NCI-H460 (cell line): Measurements from ENCODE around the gene CACNA1C. TPM values are rescaled to one million over a fixed set of nuclear protein-coding genes. Genes with fewer than 3 reads are reported as not detected.

Experiments used
- DNase-seq: peaks from one replicate; pipeline ENCODE4 v3.0.0-alpha.2; 2016; ENCODE audit warnings: low read depth; ENCODE audit errors: extremely low read depth
- total RNA-seq: library from RNA; depleted of rRNA; stranded (reverse); fragments of >200 nt; shearing (Covaris generic); gene quantifications from 2 replicates; pipeline ENCODE4 v1.2.3, GENCODE V29; 2014

CACNA1C gene
- total RNA-seq, 1 experiment from 2014 or later, result 0.37 TPM

DNA sequence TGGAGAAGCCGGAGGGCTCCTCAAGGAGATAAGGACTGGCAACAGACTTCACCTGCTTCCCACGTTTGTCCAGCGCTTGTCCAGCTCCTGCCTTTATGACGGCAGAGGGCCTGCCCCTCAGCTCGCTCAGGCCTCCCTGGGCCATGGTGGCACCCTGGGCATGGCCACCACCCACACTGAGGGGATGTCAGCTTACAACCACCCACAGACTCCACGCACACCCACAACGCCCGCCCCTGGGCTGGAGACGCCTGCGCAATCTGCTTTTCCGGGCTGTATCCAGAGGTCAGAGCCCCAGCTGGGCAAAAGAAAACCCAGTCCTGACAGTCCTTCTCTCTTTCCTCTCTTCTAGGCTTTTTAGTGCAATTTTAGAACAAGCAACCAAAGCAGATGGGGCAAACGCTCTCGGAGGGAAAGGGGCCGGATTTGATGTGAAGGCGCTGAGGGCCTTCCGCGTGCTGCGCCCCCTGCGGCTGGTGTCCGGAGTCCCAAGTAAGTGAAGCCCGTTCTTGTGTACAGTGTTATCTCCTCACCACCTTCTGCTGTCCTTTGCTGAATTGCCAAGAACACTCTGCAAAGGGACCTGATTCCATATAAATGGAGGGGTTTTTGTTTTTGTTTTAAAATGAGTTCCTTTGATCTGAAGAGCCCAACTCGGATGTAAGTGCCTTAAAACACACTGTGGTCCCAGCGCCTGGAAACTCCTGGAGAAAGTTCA lies 404.6 kb downstream of the CACNA1C start:
- no peak for DNase-seq

DNA sequence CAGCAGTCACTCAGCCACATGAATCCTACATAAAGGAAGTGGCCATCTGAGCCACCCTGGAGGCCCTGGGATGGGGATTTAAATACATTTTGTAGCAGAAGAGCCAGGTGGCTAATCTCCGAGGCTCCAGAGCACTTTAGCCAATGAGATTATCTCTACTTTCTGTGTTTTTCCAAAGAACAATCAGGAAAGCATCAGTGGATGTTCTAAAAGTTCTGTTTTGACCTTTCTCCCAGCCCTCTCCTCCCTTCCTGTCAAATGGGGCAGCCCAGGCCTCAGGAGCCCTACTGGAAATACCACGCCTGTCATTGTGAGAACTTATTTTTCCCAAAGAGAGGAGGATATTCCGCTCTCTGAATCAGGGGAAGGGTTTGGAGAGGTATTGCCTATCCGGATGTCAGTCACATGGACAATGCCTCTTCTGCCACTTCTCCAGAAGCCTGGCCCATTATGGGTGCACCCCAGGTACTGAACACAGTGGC lies 405.2 kb downstream of the CACNA1C start:
- DNase-seq, result no peak

DNA sequence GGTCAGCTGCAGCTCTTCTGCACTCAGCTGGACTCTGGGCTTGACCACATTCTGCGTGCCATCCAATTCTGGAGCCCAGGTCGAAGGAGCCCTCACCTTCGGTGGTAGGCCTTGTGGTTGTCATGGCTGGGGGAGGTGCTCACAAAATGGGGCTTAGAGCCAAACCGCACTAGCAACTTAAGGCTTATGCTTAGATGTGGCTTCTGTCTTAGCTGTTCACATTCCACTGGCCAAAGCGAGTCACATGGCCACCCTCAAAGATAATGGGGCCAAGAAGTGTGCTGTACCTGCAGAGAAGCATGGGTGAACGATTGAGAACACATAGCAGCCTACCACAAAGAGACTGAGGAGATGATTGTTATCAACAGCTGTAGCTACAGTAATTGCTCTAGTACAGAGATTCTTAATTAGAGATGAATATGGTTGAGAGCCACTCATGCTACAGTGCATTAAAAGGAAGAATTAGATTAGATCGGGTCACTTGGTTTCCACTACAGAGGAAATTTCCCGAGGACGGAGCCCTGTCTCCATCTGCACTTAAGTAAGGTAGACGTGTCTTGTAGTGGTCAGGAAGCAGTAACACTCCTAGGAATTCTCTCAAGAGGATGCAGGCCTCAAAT lies 407.4 kb downstream of the CACNA1C start:
- DNase-seq, result no peak

DNA sequence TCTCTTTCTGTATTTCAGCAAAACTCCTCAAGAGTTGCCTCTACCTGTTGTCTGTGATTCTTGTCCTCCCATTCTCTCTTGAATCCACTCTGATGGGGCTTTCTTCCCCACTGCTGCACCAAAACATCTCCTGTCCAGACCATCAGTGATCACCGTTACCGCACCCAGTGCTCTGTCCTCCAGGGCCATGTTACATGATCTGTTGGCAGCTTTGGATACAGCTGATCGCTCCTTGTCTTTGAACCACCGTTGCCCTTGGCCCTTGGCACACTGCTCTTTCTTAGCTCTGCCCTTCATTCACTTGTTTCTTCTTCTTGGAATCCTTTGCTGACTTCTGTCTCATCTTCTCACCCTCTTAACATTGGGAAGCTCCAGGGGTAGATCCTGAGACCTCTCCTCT lies 408.3 kb downstream of the CACNA1C start:
- DNase-seq, result no peak

DNA sequence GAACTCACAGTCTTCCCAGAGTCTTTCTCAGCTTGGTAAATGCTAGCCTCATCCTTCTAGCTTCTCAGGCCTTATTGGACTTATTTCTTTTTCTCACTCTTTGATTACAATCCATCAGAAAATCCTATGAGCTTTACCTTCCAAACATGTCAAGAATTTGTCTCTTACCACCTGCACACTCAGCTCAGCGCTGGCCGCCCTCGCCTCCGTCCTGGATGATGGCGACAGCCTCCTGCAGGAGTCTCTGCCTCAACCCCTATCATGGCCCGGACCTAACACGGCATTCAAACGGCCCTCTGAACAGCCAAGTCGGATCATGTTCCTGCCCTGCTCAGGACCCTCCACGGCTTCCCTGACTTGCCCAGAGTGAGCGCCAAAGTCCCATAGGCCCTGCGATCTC lies 408.9 kb downstream of the CACNA1C start:
- no peak for DNase-seq

DNA sequence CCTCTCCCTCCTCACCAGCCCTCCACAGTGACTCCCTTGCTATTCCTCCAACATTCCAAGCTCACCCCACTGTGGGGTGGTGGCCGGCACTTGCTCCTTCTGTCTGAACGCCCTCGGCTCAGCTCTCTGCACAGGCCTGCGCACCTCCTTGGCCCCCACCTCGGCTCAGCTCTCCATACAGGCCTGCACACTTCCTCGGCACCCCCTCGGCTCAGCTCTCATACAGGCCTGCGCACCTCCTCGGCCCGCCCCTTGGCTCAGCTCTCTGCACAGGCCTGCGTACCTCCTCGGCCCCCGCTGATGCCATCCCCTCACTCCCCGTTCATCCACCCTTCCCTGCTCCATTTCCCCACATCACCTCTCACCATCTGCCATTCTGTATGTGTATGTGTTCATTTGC lies 409.3 kb downstream of the CACNA1C start:
- no peak for DNase-seq

DNA sequence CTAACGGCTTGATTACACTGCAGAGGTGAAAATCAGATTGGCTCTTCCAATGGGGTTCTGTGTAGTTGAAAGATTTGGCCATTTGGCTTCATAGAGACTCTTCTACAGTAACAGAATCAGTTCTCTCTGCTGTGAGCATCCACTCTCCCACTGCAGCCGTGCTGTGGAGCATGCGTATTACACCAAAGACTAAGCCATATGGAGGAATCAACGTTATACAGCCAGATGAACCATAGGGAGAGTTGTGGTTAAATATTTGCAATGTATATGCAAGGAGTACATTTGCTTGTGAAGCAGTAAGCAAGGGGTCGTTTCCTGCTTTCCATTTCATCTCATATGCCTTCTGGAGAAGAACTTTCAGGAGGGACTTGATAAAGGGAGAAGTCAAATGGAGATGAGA lies 410.9 kb downstream of the CACNA1C start:
- no peak for DNase-seq

DNA sequence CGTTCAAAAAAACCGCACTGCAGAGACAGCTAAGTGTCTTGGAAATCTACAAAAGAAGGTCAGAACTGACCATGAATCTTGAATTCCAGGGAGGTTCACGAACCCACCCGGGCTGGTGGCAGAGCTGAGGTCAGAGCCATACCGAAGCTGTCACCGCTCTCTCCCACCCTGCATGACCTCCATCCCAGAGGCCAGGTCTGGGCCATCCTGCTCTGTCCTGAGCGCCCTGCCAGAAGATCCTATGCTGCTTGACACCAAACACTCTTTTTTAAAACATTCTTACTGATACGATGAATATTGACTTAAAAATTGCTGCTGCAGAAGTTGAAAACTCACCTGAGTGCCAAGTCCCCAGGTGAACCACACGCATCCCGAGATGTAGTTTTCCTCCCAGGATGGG lies 412.9 kb downstream of the CACNA1C start:
- no peak for DNase-seq

DNA sequence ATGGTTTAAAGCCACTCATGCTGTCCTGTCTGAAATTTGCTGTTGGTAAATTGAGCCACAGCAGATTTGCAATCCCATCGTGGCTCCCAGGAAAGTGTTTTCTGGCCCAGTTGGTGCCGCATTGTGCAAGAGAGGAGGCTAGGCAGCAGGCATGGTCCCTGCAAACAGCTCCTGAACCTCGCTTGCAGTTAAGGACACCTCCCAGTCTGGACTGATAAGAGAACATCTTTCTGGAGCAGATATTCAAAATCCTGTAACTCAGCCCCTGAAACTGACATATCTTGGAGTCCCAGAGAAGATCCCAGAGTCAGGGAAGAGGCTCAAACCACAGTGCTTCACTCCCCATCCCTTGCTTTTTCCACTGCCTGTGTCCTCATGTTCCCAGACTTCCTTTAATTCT lies 413.4 kb downstream of the CACNA1C start:
- no peak for DNase-seq

DNA sequence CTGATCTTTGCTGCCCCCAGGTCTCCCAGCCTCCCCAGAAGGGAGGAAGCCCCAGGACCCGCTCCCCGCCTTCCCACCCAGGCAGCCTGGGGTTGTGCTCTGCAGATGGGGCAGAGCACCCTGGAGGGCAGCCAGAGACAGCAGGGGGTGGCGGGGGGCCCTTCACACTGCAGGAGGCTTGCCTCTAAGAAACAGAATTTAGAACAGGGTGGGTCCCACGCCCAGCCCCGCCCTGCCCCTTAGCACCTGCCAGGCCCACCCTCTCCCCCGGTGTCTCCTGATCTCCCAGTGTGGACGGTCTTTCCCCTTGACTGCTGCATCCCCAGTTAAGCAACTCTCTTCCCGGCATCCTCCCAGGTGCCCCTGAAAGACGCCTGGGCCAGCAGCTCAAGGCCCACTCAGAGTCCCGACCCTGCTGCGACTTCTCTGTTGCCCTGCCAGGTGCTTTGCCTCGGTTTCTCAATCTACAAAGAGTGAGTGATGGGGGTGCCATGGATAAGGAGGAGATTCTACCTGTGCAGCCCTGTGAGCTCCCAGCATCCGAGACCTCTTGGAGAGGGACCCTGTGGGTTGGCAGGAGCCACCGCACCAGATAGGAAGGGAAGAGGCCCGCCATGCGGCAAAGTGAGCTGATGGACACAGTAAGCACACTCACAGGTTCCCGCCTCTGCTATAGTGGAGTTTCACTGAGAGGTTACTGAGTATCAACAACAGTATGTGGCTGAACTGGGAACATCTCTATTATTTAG lies 414.8 kb downstream of the CACNA1C start:
- no peak for DNase-seq

DNA sequence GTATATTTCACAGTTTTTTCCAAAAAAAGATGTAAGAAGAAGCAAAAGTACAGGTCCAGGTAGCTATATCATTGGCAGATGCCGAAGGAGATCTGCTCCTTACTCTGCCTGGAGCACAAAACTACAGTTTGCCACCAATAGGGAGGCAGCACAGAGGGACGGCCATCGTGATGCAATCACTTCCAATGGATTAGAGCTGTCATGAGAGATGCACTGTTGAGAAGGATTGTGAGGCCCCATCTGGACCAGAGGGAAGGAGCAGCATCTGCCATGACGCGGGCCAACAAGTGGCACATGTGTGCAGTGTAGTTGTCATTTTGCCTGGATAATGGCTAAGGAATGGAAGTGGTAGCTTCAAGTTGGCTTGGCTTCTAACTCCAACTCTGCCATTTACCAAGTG lies 423.2 kb downstream of the CACNA1C start:
- no peak for DNase-seq

DNA sequence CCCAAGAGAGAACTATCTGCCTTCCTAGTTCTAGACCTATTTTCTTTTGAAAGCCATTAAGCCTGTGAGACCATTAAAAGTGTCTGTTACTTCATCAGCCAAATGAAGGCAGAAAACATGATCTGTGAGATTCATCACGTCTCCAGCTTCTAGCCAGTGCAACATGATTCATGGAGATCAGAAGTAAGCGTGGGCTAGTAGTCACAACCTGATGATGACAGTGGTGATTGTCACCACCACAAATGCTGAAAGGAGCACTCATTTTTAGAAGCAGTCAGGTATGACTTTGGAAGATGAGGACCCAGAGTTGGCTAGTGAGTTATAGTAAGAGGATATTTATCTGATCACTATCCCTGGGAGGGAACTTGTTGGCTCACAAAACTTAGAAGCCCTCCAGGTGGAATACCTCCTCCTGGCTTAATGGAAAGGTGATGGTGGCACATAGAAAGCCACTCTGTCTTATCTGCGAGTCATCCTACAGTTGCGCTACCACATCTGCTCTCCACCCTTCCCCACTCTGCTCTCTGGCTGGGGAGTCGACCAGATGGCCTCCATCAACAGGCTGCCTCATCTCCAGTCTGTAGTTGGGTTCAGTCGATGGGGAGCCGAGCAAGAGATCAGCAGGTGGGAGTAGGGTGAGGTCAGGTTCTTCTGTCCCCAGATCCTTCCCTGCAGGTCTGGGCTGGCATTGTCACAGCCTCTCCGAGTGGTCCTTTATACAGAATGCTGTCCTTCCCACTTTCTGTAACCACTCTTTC lies 424.4 kb downstream of the CACNA1C start:
- DNase-seq, result no peak

DNA sequence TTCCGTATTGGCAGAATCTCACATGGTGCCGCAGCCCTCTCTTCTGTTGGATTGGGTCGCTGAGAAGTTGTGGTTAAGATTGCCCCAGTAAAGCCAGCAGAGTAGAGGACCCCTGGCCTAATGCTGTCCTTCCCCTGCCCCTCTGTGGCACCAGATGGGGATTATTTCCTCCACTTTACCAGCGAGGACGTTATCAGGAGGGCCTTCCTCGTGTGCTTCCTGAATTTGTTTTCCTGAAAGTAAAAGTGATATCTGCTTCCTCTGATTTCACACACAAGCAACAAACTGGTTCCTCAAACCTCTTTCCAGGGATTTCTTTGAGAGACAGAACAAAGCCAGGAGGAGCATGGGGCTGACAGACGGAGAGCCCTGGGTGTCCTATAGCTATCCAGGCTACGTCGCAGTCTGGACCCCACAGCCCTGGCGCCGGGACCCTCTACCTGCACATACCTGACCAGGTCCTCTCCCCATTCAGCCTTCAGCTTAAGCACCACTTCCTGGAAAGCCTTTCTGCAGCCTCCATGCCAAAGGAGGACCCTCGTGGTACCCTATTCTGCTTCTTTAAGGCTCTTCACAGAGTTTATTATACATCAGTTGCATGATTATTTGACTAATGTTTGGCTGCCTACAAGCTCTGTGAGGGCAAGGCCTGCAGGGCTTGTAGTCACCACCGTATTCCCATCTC lies 427.2 kb downstream of the CACNA1C start:
- no peak for DNase-seq

DNA sequence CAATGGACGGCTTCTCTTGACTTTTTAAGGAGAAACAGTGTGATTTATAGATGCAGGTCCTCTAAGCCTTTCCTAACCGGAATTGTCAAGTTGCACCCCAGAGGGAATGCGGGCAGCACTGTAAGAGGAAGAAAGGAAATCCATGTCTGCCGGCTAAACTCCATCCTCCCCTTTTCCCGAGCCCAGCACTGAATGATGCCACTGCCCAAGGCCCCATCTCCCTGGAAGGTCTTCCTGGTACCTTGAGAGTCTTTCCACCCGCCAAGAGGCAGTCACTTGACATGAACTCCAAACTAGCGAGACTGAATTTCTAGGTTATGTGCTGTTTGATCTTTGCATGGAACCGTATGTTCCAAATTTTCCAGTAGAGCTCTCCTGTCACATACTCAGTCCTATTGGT lies 428.6 kb downstream of the CACNA1C start:
- no peak for DNase-seq

DNA sequence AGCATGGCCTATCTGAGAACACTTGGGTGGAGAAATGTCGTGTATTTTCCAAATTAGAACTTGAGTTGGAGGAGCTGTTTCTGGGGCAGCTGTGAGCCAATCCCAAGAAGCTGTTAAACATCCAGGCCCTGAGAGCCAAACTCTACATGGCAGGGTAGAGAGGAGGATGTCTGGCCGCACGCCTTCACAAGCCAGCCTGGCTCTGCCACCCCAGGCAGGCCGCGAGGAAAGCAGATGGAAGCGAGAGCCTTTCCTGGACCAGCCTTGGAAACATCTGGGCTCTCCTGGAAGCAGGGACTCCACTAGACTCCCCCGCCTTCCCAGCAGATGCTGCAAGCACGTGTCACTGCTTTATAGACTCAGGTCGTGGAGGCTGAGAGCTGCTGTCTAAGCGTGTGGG lies 429.2 kb downstream of the CACNA1C start:
- no peak for DNase-seq

DNA sequence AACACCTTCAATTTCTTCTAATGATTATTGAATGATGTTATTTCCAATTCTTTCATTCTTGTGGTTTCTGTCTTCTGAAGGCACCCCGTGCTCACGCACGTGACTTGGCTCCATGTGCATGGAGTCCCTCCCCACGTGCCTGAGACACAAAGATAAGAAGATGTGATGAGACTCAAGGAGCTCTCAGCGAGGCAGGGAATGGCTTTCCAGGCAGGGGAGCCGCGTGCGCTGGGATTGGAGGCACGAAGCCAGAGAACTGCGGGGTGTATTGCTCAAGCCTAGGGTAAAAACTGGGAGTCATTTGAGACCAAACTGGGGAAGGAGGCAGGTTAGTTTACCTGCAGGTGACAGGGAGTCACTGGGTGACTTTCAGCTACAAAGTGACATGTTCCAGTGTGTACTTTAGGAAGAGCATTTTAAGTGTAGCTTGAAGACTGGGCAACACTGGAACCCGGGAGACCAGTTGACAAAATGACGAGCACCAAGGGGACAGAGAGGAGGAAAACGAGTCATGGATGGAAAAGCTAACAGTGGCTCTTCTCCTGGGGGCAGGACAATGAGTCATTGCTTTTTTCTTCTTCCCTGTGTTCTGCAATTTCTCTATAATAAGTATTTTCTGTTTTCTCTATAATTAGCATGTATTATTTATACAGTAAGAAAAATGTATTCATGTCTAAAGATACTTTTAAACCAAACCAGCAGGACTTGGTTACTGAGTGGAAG lies 430.3 kb downstream of the CACNA1C start:
- DNase-seq, result no peak

DNA sequence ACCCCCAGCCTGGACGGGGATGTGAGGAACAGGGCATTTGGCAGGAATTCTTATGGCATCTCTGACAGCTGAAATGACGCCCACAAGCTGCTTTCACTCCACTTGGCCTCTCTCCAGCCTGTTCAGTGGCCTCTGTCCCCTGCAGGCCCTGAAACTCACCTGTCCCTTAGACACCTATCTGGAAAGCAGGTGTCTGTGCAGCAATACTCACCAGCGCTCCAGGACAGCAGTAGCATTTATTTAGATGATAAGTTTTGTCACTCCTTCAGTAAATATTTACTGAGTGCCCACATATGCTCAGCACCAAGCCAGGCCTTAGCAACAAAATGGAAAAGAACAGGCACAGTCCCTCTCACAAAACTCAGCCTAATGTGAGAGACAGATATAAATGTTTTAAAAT lies 430.9 kb downstream of the CACNA1C start:
- DNase-seq, result no peak

DNA sequence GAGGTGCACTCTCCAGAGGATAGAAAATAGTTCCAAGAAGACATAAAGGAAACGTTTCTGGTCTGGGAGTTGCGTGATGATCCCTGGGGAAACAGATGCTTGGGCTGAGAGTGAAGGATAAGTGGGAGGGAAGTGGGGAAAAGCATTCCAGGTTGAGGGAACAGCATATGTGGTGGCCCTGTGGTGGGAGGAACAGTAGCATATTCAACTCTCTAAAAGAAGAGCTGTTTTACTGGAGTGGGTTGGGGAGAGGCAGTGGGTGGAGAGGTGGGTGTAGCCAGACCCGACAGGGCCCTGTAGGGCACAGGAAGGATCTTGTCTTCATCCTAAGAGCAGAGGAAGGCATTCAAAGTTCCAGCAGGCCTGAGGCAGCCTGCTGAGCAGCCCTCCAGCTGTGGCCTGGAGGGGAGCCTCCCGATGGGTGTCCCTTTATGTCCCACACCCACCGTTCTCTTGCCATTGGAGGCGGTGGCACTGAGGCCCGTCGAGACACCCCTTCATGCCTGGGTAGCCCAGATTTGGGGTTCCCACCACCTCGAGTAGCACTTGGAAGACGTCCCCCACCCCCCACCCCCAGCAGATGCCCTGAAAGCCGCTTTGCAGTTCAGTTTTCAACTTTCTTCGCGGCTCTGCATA lies 431.5 kb downstream of the CACNA1C start:
- no peak for DNase-seq

DNA sequence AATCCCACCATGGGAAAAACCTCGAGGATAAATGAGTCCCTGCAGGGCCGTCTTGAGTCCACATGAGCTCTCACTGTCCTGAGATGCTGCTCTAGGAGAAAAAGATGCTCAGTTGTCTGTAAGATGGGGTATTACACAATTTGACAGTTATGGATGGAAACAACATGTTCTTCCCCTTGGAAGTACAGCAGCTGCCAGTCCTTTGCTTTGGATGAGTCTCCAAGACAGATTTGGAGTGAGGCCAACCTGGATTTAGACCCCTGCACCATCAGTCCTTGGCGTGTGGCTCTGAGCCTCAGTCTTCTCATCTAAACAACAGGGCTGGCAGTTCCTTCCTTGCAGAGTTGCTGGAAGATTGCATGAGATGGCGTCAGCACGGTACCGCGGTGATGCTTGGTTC lies 432.9 kb downstream of the CACNA1C start:
- no peak for DNase-seq
